GM21390 (cell line): ENCODE results near the gene LMAN1L.

Experiments
- ATAC-seq: cut with Tn5 transposase; IDR thresholded peaks from one replicate; pipeline ENCODE4 v1.9.1; 2021; ENCODE audit not compliant: unreplicated experiment

LMAN1L gene

DNA sequence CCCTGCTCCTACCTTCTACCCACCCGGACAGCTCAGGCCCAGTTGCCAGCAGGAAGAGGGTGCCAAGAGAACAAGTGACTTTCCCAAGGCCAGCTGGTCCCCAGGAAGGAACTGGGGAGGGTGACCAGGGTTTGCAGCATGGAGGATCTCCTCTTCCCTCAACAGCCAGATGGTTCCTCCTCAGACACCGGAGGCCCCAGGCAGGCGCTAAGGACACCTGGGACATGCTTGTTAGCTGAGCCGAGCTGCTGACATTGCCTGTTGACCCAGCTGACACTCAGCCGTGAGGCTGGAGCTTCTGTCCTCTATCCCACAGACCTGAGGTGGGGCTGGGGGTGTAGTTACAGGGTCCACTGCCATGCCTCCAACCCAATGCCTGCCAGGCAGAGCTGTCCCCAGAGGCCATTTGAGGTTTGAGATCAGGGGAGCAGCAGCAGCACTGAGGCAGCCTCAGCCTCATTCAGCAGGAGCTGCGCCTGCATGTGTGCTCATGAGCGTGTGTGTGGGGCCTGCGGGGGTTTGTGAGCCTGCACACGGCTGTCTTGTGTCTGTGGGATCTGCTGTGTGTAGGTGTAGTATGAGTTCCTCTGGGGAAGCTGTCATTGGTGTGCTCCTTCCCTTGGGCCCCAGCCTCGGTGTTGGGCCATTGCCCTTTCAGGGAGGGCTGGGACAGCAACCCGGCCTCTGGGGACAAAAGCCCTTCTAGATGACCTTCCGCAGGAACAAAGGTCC lies 20.9 kb downstream of the LMAN1L start:
- no peak for ATAC-seq

DNA sequence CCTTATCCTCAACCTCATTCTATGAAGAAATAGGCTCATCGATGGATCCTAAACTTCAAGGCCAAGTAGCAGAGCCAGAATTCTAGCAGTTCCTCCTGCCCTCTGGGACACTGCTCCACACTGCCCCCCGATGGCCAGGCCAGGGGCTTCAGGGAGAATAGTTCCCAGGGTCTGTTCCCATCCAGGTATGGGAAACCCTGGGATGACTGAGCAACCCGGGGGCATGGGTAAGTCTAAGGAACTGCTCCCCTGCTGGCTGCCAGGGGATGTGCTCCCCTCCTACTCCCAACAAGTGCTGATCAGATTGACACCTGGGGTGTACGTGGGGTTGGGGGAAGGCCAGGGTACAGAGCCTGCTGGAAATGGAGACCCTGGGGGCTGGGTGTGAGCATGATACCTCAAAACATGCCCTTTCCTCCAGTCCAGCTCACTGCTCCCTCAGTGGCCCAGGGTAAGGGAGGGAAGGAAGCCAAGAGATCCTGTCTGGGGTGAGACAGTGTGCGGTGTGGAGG lies 22.7 kb downstream of the LMAN1L start:
- no peak for ATAC-seq

DNA sequence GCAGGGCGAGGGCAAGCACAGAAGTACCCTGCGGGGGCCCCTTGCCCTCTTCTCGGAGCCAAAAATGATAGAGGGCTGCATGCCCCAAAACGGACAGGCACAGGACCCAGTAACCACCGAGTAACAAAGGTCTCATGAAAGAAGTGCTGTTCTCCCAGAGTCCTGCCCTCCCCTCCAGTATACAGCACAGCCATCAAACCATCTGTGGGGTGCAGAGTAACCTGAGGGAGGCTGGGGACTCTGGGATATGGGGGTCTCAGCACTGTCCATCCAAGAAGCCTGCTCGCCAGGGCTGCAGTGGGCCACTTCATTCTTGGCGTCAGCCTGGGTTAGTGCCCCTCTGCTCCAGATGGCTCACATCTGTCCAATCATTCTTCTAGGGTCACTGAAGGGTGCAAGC lies 24.2 kb downstream of the LMAN1L start:
- no peak for ATAC-seq

DNA sequence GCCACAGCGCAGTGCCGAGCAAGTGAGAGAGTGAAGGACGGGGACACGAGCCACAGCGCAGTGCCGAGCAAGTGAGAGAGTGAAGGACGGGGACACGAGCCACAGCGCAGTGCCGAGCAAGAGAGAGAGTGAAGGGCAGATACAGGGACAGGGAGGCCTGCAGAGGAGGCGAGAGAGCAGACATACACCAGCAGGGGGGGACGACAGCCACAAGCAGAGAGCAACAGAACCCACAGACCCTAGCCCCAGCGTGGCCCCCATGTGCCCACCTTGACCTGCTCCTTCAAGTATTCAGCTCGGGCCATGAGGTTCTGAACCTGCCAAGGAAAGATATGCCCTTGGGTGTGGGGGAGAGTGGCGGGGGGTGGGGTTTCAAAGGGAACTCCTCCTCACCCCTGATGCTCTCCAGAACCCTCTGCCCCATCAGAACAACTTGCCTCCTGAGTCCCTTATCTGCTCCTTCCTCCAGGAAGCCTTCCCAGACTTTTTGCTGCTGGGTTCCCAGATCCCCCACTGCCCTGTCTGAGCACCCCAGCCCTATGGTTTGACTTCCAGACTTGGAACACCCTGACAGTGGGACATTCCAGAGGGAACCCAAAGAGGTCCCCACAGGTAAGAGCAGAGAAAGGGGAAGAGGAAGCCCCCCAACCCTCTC lies 25.0 kb downstream of the LMAN1L start:
- no peak for ATAC-seq

DNA sequence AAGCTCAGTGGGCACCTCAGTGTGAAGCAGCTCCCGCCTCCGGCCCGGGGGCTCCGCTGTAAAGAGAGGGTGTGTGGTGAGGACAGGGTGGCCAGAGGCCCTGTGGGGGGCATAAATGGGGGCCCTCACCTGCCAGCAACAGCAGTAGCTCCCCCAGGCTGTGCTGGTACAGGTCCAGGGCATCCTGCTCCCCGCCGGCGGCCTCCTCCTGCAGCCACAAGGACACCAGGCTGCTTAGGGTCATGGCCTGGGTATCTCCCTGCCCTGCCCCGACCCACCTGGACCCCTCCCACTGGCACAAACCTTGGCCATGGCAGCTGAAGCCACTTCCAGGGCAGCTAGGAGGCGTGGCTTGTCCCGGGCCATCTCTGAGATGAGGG lies 25.5 kb downstream of the LMAN1L start:
- no peak for ATAC-seq

DNA sequence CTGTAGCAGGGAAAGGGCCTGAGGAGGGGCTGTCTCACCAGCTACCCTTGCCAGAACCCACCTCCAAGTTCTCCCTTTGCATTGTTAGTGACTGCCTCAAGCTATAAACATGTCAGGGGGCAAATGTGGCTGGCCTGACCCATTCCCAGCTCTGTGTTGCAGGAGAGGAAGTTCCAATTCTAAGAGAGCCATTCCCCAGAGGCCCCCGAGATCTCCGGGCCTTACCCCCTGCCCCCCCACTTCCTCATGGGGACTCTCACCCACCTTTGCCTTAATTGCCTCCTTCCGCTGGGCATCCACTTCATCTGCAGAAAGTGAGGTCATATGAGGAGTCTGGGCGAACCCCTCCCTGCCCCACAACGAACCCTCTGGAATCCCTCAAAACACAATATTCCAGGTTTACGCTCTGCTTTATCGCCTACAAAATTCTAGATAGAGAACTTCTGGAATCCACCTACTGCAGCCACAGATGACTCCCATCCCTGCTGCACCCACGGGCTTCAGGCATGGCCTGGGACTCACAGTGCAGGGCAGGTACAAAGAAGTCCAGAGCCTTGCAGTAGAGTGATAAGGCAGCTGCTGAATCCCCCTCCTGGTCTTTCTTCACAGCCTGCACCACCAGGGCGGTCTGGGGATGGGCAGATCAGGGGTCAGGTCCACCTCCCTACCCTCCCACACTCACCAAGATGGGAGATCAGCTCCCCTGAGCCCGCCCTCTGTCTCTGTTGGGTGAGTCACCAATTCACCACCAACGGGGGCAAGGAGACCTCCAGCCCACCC lies 26.3 kb downstream of the LMAN1L start:
- ATAC-seq = no peak

DNA sequence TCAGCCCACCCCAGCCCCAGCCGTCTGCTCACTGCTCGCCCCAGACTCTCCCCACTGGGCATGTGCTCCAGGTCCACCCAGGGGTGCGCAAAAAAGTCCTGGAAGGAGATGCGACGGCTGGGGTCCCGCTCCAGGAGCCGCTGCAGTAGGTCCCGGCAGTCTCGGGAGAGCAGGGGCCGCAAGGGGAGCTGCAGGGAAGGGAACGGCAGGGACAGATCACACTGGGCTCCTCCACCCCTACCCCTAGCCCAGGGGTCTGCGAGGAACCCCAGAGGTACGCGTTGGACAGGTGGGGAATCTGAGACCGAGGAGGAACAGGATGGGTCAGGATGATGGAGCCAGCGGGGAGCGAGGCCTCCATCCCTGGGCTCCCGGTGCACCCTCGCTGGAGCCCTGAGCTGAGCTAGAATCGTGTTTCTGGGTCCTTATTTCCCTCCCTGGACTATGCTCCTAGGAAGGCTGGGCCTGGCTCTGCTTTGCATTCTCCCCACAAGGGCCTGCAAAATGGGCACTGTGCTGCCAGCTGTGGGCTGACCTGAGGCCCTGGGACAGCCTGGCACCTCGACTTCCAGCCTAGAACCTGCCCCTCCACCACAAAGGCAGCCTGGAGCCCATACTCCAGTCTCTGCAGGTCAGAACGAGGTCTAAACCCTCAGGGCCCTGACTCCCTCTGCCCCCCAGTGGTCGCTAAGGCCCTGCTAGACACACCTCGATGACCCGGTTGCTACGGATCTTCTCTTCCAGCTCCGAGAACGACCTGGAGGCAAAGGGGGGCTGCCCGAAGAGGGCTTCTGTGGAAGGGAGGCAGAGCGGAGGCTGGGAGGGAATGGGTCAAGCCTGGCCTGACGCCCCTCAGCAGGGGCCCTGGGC lies 27.1 kb downstream of the LMAN1L start:
- ATAC-seq = no peak

DNA sequence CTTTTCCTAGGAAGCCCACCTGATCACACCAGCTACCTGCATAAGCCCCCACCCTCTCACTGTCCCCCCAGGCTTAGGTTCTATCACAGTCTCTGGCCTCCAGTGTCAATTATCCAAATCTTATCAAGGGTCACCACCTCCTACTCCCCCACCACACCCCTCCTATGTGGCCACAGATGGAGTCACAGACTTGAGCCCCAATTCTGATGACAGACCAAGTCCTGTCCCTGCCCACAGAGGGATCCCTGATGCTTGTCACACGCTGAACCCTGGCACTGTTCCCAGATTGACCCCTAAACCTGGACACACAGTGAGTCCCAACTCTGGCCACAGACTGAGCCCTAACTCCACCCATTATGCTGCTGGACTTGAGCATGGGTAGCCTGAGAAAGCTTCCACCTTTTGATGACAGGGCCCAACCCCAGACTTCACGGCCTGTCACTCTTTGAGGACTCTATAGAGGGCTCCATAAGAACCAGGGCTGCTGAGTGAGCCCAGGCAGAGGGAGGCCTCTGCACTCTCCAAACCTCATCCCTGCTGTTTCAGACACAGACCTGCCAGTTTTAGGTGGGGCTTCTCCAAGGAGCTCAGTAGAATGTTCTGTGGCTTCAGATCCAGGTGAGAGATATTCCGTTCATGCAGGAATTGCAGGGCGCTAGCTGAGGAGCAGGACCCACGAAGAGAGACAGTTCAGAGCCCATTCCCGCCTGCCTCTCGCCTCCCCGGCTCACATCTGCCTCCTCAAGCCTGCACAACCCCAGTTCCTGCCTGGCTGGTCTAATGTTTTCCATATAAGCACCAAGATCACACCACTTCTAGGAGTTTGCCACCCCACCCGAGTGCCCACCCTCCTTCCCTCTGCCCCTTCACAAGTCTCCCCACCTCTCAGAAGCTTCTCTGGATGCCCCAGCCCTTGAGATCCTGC lies 28.5 kb downstream of the LMAN1L start:
- ATAC-seq = no peak

DNA sequence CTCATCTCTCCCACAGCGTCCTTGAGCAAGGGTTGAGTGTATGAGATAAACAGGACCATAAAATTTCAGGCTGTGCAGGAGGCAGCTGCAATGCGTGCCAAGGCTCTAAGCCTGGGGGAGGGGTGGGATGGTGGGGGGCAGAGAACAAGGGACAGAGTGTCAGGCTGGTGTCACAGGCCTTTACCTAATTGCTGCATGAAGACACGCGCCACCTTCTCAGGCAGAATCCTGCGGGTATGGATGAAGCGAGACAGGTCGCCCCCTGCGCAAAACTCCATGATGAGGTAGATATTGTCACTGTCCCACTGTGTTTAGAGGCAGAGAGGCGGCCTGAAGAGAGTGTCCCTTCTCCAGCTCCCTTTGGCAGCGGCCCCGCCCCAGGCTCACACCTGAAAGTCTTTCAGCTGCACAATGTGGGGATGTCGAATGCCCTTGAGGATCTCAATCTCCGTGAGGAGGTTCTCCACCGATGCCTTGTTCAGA lies 29.3 kb downstream of the LMAN1L start:
- no peak for ATAC-seq

DNA sequence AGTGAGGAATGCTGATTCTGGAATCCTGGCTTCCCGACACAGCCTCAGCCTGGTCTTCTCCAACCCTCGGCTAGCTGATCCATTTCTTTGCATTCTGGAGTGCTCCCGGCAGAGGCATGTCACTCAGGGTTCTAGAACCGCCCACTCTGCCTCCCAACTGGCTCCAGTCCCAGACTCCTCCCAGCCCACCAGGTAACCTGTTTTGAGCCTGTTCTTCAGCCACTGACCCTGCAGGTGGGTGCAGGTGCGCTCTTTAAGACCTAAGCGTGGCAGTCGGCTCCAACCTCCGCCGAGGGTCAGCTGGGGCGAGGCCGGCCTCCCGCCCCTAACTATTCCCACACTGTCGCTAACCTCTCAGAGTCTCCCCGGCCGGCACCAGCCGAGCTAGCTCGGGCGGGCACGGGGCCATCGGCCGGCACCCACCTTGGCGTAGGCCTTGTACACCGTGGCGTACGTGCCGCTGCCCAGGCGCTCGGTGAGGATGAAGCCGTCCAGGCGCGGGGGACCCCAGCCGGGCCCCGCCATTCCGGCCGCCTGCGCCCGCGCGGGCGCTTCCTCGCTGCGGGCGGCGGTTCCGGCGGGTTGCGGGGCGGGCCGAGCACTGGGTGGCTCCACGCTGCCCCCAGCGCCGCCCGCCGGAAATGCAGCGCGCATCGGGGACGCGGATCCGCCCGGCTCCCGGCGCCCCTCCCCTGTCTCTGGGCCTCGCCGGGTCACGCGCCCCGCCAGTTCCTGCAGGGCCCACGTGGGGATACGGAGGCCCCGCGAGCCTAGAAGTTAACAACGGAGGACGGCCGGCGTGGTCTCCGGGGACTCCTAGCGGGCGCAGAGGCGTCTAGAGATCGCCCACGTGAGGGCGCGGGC lies 30.2 kb downstream of the LMAN1L start, which contains the start of gene ULK3:
TSS of gene ULK3 (minus strand) at position 576 of the 864 bp plus-strand sequence. CDS start at position 525, 51 bp downstream.
- ATAC-seq = peak; percentile 79

DNA sequence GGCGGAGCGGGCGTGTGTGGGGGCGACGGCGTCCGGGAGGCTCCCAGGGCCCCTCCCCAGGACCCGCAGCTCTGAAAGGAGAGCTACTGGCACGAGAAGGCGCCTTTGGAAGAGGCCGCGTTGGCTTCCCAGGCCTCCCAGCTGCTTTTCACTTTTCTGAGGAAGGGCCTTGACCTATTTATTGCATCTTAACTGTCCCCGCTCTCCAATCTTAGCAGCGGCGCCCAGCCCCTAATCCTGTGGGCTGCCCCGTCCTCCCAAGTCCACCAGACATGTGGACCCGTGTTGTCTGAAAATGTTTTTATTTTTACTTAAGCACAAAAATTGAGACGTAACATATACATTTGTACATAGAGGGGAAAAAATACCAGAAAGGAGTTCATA lies 30.8 kb downstream of the LMAN1L start:
- no peak for ATAC-seq

DNA sequence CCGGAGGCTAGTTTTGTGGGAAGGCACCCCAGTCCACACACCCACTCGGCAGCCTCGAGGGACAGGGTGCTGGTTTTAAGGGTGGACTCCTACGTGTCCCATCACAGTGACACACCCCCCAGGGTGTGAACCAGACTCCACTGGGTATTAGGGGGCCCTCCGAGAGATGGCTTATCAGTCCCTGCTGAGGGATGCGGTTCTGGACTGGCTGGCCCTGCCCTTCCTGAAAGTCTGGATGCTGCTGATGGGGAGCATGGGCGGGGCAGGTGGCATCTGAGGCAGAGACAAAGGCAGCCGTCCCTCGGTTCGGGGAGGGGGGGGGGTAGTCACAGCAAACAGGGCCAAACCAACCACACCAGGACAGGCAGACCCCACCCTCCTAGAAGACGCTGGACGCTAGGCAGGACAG lies 31.3 kb downstream of the LMAN1L start:
- no peak for ATAC-seq

DNA sequence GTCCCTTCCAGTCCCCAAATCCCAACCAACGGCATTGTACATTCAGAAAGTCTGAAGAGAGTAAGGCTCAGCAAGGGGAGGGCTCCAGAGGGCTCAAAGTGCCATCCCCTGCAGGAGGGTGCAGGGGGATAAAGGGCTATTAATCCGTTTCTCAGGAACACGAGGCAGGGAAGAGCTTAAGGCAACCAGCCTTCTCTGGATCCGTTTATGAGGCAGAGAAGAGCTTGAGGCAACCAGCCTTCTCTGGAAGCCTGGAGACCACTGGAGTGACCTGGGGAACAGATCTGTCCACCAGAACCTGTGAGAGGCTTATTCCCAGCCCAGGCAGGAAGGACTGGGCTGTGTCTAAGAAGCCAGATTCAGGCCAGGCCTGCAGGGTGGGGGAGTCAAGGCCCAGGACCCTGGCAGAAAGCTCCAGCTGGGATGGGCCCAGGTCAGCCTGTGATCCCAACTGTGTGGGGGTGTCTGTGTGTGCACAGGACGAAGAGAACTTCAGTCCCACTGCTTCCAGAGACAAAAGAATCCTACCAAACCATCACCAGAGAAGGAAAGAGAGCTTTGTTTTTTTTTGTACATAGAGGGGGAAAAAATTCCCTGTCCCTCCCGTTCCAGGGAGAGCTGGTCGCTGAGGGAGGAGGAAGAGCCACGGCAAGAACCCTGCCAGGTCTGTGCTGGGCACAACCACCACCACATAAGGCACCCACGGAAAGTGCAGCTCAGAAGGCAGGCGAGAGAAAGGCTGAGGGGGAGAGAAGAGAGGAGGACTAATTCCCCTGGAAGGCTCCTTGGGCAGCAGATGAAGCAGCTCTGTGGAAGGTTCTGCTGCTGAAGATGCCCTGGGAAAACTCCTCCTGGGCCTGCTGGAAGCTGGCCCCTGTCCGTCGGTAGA lies 31.9 kb downstream of the LMAN1L start:
- ATAC-seq = no peak

DNA sequence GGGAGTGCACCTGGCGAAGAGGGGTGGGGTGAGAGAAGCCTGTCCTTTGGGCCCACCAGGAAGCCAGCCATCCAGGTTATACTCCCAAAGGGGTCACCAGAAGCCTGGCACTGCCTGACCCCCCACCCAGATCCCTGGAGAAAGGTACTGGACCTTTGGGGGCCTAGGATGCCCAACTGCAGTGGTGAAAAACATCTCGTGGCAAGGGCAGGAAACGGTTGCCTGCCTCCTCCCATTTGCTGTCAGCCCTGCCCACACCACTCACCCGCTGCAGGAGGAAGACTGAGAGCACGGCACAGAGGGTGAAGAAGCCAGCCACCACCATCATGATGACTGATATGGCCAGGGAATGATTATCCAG lies 32.6 kb downstream of the LMAN1L start:
- ATAC-seq = no peak

DNA sequence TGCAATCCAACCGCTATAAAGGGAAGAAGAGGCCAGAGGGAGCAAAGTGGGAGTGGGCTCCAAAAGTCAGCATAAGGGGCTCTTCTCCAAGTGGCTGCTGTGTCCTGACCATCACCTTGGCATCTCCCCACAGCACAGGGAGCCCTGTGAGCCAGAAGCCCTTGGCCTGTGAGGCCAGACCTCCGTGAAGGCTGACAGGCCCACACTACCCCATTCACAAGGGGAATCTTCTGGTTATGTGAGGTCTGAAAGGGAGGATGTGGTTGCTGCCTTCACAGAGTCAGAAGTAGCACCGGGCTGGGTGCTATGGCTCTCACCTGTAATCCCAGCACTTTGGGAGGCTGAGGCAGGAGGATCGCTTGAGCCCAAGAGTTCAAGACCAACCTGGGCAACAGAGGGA lies 32.9 kb downstream of the LMAN1L start:
- ATAC-seq = no peak

DNA sequence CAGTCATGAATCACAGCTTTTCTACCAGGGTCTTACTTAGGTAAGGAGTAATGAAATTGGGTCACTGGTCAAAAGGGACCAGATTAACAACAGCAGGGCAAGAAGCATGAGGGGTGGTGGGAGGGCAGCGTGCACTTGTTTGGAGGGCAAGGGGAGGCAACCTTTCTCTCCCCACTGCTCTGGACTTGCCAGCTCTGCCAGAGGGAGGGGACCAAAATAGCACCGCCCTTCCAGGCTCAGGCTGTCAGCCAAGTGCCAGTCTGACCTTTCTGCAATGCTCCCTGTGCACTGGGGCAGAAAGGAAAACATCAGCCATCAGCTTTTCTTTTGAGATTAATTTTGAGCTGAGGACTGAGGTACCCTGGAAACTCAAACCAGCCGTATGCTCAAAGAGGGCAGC lies 34.8 kb downstream of the LMAN1L start:
- no peak for ATAC-seq

DNA sequence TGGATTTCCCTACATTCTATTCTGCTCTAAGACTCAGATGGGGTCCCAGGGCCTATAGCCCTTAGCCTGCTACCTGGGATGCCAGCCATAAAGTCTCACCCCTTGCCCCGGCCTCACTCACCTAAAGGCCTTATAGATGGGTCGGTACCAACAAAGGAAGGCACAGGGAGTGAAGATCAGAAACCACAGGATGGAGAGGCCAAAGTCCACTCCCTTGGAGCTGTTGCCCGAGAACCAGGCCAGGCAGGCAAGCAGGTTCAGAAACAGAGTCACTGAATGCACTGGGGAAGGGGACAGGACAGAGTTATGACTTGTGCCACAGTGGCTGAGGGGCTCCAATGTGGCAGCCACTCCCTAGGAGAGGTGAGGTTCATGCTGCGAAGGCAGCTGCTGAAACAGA lies 37.8 kb downstream of the LMAN1L start:
- ATAC-seq = no peak

DNA sequence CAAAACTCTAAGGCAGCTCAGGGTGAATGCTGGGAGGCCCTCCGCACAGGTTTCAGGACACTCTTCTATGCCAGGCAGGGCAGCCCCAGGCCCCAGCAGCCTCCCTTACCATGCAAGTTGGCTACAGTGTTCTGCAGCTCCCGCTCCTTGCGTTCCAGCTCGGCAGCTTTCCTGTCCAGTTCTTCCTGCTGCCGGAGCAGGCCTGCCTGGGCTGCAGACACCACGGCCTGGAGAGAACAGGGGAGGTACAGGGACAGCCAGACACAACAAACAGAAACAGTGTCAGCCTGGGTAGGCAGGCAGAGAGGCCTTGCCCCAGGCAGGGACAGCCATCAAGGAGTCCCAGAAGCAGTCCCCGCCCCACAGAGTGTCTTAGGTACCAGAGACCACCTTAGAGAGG lies 39.3 kb downstream of the LMAN1L start:
- no peak for ATAC-seq
